ENCODE results near the gene WDR5. TPM values are rescaled to one million over a fixed set of nuclear protein-coding genes. Genes with fewer than 3 reads are reported as not detected.

Gene WDR5
- total RNA-seq, 1 experiment from 2014 or later = 29.1 TPM

- intact Hi-C loops (cut with micrococcal nuclease) = no loop called here
- Histone ChIP-seq H3K9me2 (replicated peaks; ENCODE audit: low read length) (no peaks in the 10 kb centered on the region), H3F3A (ENCODE audit: low read length, unreplicated experiment) (no peaks in the 10 kb centered on the region), H3K79me2 (ENCODE audit: low read length) (no peaks in the 10 kb centered on the region), H3K36me3 (ENCODE audit: low read depth, low read length) (peaks cover 11% of the 10 kb centered on the region), H3K4me3 (ENCODE audit: low read length) (no peak overlapping the region), H4K20me1 (ENCODE audit: low read length) (no peaks in the 10 kb centered on the region), H3K4me1 (ENCODE audit: insufficient read depth, low read length) (no peaks in the 10 kb centered on the region), H3K4me2 (ENCODE audit: low read length) (no peak overlapping the region), H3K9me3 (ENCODE audit: low read length) (no peaks in the 10 kb centered on the region), H2AFZ (ENCODE audit: low read length) (no peak overlapping the region), H3K9ac (ENCODE audit: low read length) (no peak overlapping the region), H3K27me3 (ENCODE audit: low read length) (no peaks in the 10 kb centered on the region), H3K27ac (ENCODE audit: low read length) (no peak overlapping the region)
- ATAC-seq = no peak
- DNase-seq = no peak
- ChIA-PET POLR2A (ENCODE audit: unreplicated experiment) (no interaction called here), CTCF (no interaction called here)
- TF ChIP-seq CTCF (conservative IDR thresholded peaks at IDR 0.05; ENCODE audit: low read depth, low read length) (no peak), EZH2 (IDR thresholded peaks at IDR 0.05; ENCODE audit: low read length, unreplicated experiment) (no peak), EZH2phosphoT487 (IDR thresholded peaks at IDR 0.05; ENCODE audit: borderline replicate concordance, low read length) (no peak)
- BruUV-seq (replicated peaks) = no TSS peak
Observed at GRCh38 chr9:134149380-134149779, 13.5 kb downstream of the WDR5 start.

- H3F3A ChIP-seq (ENCODE audit: low read length, unreplicated experiment) = no peaks in the 10 kb centered on the region
- H3K9ac ChIP-seq (ENCODE audit: low read length) = no peak overlapping the region
- ChIA-PET POLR2A (ENCODE audit: unreplicated experiment) (no interaction called here), CTCF (no interaction called here)
- no peaks in the 10 kb centered on the region for H3K27me3 ChIP-seq (ENCODE audit: low read length)
- peaks cover 11% of the 10 kb centered on the region for H3K36me3 ChIP-seq (ENCODE audit: low read depth, low read length)
- intact Hi-C loops (cut with micrococcal nuclease) = no loop called here
- H3K79me2 ChIP-seq (ENCODE audit: low read length) = no peaks in the 10 kb centered on the region
- no peaks in the 10 kb centered on the region for H3K4me1 ChIP-seq (ENCODE audit: insufficient read depth, low read length)
- no peaks in the 10 kb centered on the region for H4K20me1 ChIP-seq (ENCODE audit: low read length)
- no peak for TF ChIP-seq EZH2phosphoT487 (IDR thresholded peaks at IDR 0.05; ENCODE audit: borderline replicate concordance, low read length)
- TF ChIP-seq CTCF (conservative IDR thresholded peaks at IDR 0.05; ENCODE audit: low read depth, low read length) = no peak
- TF ChIP-seq EZH2 (IDR thresholded peaks at IDR 0.05; ENCODE audit: low read length, unreplicated experiment) = no peak
- no peak overlapping the region for H3K4me3 ChIP-seq (ENCODE audit: low read length)
- no peaks in the 10 kb centered on the region for H3K9me2 ChIP-seq (replicated peaks; ENCODE audit: low read length)
- H3K4me2 ChIP-seq (ENCODE audit: low read length) = no peak overlapping the region
- no peak overlapping the region for H3K27ac ChIP-seq (ENCODE audit: low read length)
- no TSS peak for BruUV-seq (replicated peaks)
- H3K9me3 ChIP-seq (ENCODE audit: low read length) = no peaks in the 10 kb centered on the region
- DNase-seq = no peak
- ATAC-seq = no peak
- no peak overlapping the region for H2AFZ ChIP-seq (ENCODE audit: low read length)
Observed at GRCh38 chr9:134150557-134151214, 14.8 kb downstream of the WDR5 start.

GRCh38 chr9:134152022-134152448 is 16.2 kb downstream of the WDR5 start:
- ChIA-PET POLR2A (ENCODE audit: unreplicated experiment) (no interaction called here), CTCF (no interaction called here)
- no peaks in the 10 kb centered on the region for H3F3A ChIP-seq (ENCODE audit: low read length, unreplicated experiment)
- H3K4me1 ChIP-seq (ENCODE audit: insufficient read depth, low read length) = no peaks in the 10 kb centered on the region
- no peaks in the 10 kb centered on the region for H3K9me3 ChIP-seq (ENCODE audit: low read length)
- no peaks in the 10 kb centered on the region for H3K79me2 ChIP-seq (ENCODE audit: low read length)
- peaks cover 6% of the 10 kb centered on the region for H3K36me3 ChIP-seq (ENCODE audit: low read depth, low read length)
- no peak overlapping the region for H3K27ac ChIP-seq (ENCODE audit: low read length)
- H3K9ac ChIP-seq (ENCODE audit: low read length) = no peak overlapping the region
- TF ChIP-seq CTCF (conservative IDR thresholded peaks at IDR 0.05; ENCODE audit: low read depth, low read length) (no peak), EZH2phosphoT487 (IDR thresholded peaks at IDR 0.05; ENCODE audit: borderline replicate concordance, low read length) (no peak), EZH2 (IDR thresholded peaks at IDR 0.05; ENCODE audit: low read length, unreplicated experiment) (no peak)
- no peak for ATAC-seq
- no peaks in the 10 kb centered on the region for H3K9me2 ChIP-seq (replicated peaks; ENCODE audit: low read length)
- BruUV-seq (replicated peaks) = no TSS peak
- no peak overlapping the region for H3K4me2 ChIP-seq (ENCODE audit: low read length)
- intact Hi-C loops (cut with micrococcal nuclease) = no loop called here
- no peaks in the 10 kb centered on the region for H4K20me1 ChIP-seq (ENCODE audit: low read length)
- H3K27me3 ChIP-seq (ENCODE audit: low read length) = no peaks in the 10 kb centered on the region
- no peak overlapping the region for H3K4me3 ChIP-seq (ENCODE audit: low read length)
- DNase-seq = no peak
- no peak overlapping the region for H2AFZ ChIP-seq (ENCODE audit: low read length)
